GM19455 (cell line): ENCODE measurements around the gene CATSPERD.
"Not testable (repeated sequence)": the region's sequence is repeated elsewhere in the genome, so short reads cannot be mapped to it uniquely, and the experiment has no call there.

Experiments used
- ATAC-seq: cut with Tn5 transposase; IDR thresholded peaks from one replicate; pipeline ENCODE4 v1.9.1; 2021; ENCODE audit not compliant: unreplicated experiment

Gene CATSPERD

DNA sequence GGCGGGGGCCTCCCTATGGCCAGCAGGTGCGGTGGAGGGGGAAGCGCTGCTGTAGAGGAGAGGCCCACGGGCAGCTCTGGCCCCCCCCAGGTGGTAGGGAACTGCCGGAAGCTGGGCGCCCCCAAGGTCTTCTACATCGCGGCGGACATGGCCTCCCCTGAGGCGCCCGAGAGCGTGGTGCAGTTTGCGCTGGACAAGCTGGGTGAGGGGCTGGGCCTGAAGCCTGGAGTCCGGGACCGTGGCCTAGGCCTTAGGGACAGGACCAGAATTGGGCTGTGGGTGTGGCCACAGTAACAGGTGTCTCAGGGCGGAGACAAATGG is 34.2 kb upstream of the CATSPERD start:
- no peak for ATAC-seq

DNA sequence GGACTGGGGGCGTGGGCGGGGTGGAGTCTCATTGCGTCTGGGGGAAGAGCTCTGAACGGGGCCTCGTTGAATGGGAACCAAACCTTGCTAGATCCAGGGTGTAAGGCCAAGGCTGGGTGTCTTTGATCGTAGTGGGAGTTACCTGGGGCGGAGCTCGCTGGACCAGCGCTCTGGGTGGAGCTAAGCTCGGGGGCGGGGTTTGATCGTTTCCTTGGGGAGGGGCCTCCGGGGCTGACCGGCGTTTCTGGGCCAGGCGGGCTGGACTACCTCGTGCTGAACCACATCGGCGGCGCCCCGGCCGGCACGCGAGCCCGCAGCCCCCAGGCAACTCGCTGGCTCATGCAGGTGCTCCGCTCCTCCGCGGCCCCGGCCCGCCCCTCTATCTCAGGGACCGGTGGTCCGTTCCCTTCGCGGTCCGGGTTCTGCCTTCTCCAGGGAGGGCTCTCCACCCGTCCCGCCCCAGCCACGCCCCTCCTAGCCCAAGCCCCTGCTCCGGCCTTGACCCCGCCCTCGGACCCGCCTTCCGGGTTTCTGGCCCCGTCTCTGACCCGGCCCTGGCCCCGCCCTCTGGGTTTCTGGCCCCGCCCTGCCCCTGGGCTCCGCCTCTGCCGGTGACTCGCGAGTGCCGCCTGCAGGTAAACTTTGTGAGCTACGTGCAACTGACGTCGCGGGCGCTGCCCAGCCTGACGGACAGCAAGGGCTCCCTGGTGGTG is 33.6 kb upstream of the CATSPERD start:
- peak; percentile 44 for ATAC-seq

DNA sequence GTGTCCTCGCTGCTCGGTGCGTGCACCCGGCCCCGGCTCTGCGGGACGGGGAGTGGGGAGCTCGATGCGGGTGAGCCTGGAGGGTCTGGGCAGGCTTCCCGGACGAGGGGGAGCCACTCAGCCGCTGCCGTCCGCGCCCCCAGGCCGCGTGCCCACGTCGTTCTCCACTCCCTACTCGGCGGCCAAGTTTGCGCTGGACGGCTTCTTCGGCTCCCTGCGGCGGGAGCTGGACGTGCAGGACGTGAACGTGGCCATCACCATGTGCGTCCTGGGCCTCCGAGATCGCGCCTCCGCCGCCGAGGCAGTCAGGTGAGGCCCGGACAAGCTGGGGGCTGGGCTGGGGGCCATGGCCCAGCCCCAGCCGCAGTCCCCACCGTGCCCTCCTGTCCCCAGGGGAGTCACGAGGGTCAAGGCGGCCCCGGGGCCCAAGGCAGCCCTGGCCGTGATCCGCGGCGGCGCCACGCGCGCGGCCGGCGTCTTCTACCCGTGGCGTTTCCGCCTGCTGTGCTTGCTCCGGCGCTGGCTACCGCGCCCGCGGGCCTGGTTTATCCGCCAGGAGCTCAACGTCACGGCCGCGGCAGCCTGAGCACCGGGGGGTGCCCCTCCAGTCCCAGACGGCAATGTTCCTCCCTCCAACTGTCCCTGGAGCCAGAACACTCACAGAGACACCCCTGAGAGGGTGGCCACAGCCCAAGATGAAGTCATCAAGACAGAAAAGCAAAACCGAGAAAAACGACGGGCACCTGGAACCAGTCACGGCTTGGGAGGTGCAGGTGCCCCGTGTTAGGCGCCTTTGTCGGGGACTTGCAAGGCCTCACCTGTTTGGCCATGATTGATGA is 32.9 kb upstream of the CATSPERD start:
- ATAC-seq, result no peak

DNA sequence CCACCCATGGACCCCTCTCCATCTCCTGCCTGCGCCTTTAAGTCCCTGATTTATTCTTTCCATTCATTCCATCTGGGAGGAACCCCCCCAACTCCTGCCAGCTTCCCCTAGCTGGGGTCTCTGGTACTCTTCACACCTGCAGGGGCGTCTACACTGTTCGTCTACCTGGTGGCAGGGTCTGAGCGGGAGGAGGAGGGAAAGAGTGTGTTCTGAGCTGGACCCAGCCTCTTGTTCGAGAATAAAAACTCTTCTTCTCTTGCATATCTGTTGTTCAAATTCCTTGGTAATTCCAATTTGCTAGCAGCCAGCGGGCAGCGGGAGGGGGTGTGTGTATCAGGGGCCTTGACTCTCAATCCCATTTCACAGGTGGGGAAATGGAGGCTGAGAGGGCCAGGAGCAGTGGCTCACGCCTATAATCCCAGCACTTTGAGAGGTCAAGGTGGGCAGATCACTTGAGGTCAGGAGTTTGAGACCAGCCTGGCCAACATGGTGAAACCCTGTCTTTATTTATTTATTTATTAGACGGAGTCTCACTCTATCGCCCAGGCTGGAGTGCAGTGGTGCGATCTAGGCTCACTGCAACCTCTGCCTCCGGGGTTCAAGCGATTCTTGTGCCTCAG is 32.1 kb upstream of the CATSPERD start:
- ATAC-seq, result not testable (repeated sequence)

DNA sequence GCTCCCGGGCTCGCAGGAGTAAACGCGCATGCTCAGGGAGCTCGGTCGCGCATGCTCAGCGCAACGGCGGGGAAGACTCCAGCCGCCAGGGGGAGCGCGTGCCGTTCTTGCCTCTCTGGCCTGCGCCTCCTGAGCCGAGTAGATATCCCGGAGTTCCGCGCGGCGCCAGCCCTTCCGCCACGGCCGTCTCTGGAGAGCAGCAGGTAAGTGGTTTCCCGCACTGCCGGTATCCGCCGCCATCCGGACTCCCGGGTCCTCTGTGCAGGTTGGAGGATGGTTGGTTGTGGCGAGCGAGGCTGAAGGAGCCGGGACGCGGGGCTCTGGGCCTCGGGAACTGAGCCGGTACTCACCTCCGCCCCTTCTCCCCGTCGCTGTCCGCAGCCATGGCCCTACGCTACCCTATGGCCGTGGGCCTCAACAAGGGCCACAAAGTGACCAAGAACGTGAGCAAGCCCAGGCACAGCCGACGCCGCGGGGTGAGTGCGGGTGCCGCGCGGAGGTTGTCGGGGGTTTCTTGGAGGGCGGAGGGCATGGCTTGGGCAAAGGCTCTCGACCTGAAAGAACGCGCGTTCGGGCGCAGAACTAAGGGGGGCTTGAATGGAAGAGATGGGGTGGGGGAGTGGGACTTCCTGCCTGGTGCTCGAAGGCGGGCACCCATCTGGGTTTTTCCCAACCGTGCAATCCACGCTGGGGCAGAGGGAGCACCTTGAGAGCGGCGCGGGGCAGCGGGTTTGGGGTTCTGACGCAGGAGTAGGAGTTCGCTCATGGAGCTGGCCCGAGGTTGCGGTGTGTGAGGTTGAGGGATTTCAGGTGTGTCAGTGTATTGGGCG is 30.1 kb upstream of the CATSPERD start, which contains the start of gene RPL36:
Gene RPL36 (plus strand): TSS at position 171 of the 830 bp plus-strand sequence. CDS start 213 bp downstream, at position 384.
- no peak for ATAC-seq

DNA sequence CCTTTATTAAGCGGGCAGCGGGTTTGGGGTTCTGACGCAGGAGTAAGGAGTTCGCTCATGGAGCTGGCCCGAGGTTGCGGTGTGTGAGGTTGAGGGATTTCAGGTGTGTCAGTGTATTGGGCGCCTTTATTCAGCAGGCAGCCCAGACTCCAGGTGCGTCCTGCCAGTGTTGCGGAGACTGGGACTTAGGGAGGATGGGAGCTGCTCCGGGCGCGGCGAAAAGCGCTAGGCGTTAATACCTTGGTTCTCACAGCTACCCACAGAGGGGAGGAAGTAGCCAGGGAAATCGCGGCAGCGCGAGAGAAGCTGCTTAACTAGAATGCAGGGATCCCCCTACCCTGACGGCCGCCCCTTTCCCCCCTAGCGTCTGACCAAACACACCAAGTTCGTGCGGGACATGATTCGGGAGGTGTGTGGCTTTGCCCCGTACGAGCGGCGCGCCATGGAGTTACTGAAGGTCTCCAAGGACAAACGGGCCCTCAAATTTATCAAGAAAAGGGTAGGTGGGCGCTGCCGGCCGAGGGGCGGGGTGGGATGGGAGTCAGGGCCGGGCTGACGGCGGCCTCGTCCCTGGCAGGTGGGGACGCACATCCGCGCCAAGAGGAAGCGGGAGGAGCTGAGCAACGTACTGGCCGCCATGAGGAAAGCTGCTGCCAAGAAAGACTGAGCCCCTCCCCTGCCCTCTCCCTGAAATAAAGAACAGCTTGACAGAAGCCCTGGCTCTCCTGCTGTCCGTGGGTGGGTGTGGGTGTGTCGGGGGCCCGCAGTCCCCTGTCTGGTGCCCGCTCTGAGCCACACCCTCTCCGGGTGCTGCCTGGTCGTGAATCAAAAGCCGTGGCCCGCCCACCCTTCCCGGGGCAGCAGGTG is 29.2 kb upstream of the CATSPERD start:
- no peak for ATAC-seq

DNA sequence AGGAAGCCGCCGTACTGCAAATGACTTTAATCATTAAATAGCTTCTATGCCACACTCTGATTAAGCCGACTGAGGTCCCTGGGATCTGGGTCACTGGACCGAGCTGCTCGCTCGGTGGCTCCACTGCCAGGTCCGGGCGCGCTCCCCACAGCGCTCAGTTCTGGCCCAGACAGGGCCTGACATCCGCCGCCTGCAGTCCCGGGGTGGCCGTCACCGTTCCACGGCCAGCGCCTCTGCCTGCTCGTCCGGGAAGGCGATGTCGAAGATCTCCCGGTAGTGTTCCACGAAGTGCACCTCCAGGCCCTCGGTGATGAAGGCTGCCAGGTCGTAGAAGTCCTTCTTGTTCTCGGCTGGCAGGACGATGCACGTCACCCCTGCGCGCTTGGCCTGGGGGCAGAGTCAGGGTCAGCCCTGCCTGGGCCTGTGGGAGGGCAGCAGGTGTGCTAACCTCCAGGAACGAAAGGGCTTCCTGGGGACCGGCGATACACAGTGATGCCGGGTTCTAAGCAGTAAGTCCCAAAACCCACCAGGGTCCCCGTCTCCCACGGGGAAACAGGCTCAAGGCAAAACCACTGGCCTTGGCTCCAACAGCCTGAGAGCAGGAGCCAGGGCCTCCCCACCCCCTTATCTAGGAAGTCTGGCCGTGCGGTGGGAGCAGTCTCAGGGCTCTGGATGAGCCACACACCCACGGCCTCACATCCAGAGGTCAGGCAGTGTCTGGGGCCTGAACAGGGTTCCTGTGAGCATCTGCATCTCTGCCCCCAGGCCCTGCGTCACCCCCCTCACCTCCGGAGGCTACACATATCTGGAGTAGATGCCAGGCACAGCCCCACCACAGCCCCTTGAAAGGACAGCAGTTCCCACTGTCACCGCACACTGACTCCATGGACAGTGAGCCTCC is 28.4 kb upstream of the CATSPERD start:
- ATAC-seq, result no peak

DNA sequence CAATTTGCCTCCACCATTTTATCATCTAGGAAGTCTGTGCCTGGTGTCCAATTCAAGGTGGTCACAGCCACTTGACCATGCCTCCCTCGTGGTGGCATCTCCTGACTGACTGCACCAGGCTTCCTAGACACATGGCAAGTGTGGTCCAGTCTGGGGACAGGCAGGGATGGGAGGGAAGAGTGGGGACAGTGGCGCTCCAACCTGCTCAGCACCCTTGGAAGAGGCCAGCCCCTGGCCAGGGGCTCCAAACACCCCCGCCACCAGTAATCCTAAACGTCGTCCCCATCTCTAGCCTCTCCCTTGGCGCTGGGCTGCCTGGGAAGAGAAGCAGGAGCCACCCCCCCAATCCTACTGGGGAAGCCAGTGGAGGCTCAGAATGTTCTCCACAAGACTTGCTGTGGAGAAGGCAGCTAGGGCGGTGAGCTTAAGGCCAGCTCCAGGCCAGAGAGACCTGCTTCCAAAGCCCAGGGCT is 27.7 kb upstream of the CATSPERD start:
- ATAC-seq, result no peak

DNA sequence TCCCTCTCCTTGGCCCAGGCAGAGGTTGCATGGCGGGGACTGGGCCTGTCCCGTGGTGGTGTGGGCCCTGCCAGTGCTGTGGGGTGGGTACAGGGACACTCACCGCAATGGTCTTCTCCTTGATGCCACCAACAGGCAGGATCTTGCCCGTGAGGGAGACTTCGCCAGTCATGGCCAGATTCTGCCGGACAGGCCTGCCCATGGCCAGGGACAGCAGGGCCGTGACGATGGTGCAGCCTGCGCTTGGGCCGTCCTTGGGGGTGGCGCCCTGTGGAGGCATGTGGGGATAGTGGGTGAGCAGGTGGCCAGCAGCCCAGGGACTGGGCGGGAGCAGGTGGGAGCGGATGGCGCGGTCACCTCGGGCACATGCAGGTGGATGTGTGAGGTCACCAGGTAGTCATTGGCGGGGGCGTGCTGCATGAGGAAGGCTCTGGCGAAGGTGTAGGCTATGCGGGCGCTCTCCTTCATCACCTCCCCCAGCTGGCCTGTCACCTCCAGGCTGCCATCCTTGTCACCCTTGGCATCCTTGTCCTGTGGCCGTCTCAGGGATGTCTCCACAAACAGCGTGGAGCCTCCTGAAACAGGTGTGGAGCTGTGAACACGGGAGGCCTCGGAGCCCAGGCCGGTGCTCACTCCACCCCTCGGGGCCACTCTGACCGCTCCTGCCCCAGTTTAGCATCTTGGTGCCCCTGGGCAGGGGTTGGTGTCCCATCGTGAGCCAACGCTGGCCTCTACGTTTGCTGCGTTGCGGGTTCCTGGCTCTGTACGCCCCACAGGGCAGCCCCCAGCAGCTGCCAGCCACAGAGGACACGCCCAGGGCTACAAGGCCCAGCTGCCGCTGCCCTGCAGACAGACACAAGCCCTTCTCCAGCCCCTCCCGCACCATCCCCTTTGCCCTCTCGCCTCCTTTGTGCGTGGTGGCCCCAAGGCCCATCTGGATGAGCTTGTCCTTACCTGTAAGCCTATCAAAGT is 27.0 kb upstream of the CATSPERD start:
- no peak for ATAC-seq

DNA sequence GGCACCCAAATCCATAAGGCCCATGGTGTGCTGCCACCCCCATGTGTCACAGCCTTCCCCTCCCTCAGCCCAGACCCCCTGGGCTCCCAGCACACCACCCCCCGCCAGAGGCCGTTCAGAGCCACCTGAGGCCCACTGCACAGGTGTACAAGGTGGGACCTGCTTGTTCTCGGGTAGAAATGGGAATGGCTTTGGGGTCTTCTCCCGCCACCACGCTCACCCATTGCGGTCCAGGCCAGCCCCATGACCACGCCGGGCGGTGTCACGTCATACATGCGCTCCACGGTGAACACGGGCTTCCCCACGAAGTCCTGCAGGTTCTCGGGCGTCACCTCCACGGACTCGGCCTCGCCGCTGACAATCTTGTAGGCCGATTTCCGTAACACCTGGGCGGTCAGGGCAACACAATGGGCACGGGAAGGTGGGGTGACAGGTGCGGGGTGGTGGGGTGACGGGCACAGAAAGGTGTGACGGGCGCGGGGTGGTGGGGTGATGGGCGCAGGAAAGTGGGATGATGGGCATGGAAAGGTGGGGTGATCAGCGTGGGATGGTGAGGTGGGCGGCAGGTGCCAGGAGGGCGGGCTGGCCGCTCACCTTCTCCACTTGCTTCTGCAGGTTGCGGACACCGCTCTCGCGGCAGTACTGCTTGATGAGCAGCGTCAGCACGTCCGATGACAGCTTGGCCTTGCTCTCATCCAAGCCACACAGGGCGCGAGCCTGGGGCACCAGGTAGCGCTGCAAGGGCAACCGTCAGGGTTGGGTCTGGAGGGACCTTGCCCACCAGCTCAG is 26.1 kb upstream of the CATSPERD start:
- no peak for ATAC-seq

DNA sequence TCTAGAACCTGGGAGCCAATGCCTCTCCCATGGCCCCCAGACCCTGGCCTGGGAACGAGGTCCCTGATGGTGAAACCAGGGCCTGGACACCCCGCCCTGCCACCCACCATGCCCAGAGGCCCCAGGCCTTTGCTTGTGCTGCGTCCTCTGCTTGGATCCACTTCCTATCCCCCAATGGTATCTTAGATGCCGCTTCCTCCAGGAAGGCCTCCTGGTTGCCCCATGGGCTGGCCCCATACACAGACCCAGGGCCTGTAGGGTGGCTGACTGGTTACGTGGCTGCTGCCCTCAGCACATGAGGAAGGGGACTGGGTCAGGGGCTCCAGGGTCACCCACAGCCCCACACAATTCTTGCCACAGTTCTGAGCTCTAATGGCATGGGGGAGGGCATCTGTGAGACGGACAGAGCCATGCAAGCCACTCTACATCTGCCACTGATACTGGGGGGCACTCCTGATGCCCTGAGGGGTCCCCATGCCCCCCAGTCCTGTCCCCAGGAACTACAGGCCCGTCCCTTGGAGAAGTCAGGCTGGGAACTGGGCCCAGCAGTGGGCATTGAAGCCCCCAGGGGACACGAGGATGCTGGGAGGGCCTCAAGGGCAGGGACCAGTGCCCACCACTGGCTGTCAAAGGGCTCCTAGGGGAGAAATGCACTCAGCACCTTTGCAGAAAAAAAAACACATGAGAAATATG is 25.3 kb upstream of the CATSPERD start:
- ATAC-seq, result no peak

DNA sequence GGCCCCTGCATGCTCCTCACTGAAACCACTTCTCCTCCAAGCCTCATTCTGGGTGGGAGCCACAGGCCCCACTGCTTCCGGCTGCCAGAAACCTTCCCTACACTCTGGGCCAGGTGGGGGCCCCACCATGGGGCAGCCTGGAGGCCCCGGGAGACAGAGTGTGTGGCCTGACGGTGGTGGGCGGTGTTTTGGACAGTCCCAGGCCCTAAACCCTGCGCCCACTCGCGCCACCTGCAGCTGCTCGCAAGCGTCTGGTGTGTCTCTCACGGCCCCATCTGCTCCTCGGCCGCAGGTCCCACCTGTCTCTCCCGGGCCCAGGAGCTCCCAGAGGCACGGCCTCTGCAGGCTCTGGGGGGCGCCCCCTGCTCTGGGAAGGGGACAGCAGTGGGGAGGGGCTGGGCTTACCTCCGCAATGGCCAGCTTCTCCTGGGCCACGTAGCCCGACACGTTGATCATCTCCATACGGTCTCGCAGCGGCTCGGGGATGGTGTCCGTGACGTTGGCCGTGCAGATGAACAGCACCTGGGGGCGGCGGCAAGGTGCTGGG is 24.7 kb upstream of the CATSPERD start:
- ATAC-seq, result no peak

DNA sequence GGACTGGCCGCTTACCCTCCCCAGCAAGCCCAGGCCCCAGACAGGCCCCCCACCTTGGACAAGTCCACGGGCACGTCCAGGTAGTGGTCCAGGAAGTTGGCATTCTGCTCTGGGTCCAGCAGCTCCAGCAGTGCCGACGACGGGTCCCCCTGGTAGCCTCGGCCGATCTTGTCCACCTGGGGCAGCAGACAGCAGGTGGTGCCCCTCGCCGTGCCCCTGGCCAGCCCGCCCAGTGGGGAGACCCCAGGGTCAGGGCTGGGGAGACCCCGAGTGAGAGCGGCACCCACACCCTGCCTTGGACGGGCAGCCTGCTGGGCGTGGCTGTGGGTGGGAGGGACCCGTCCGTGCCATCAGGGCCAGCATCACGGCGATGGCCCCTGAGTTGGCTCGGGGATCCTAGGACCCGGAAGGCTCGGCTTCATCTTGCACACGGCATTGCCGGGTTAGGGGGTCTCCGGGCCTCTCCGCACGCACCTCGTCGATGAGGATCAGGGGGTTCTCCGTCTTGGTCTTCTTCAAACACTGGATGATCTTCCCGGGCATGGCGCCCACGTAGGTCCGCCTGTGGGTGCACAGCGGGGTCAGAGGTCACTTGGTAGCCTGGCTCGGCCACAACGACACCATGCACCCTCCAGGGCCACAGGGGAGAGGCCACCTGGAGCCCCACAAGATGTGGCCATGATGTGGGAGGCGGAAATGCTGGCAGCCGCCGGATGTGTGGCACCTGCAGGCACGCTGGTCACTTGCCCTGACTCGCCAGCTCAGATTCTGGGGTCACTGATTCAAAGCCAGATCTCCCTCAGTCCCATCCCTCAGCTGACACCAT is 24.0 kb upstream of the CATSPERD start:
- ATAC-seq, result no peak

DNA sequence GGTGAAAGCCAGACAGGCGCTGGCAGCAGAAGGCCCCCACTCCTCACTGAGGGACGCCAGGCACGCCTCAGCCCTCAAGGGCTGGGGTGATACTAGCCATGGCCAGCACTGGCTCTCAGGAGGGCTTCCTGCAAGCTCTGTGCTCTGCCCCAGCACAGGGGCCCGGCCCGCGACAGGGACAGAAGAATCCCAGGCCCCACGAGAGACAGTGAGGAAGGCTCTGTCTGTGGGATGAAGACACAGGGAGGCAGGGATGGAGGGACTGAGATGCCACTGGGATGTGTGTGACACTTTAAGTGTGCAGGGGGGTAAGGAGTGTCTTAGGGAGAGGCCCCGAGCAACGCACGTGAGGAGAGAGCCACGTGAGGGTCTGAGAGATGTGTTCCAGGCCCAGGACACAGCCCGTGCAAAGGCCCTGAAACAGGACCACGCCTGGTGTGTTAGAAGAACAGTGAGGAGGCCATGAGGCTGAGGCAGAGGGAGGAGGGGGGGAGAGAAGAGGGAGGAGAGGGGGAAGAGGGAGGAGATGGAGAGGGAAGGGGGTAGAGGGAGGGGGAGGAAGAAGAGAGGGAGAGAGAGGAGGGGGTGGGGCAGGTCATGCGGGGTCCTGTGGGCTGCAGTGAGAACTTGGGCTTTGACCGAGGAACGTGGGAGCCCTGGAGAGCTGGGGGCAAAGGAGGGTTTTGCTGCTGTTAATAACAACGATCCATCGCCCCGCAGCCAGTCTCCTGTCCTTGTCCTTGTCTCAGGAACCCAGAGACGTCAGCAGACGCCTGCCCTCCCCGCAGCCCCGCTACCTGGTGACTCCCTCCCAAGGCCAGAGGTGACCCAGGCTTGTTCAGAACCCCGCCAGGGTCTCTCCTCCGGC is 23.2 kb upstream of the CATSPERD start:
- ATAC-seq, result no peak
